Activated CD8-positive, alpha-beta T cell treated with anti-CD3 and anti-CD28 coated beads, Interleukin-2, amount 10 ng/mL, durations not matched to agents 7 days and 5 days (primary cell): ENCODE results near the gene ACSS2. TPM values are rescaled to one million over a fixed set of nuclear protein-coding genes. Genes with fewer than 3 reads are reported as not detected.

Experiments used
- ATAC-seq: fragments of 150-1000 bp; cut with Tn5 transposase; one replicate; pipeline ENCODE4 v1.10.0; 2021; ENCODE audit warnings: moderate library complexity
- CTCF ChIA-PET: fragments of 350-600 bp; sonication (Branson Sonifier 250); formaldehyde crosslinking; loops from one replicate; lab custom pipeline; 2021; ENCODE audit warnings: antibody characterized with exemption; lab: Charles Lee
- POLR2A ChIA-PET: fragments of 350-600 bp; sonication (Branson Sonifier 250); formaldehyde crosslinking; loops from one replicate; lab custom pipeline; 2021; ENCODE audit warnings: antibody characterized with exemption; lab: Charles Lee
- DNase-seq: peaks from one replicate; pipeline ENCODE4 v3.0.0-alpha.2; 2020
- H3K27ac Mint-ChIP-seq: one replicate; pipeline ENCODE4 v1.8.0; 2021; ENCODE audit warnings: mild to moderate bottlenecking, mixed read lengths
- H3K27me3 Mint-ChIP-seq: one replicate; pipeline ENCODE4 v1.8.0; 2021; ENCODE audit warnings: low read depth, mixed read lengths
- H3K36me3 Mint-ChIP-seq: one replicate; pipeline ENCODE4 v1.8.0; 2021; ENCODE audit warnings: low read depth, mixed read lengths
- H3K4me1 Mint-ChIP-seq: one replicate; pipeline ENCODE4 v1.8.0; 2021; ENCODE audit warnings: low read depth, mixed read lengths
- H3K4me3 Mint-ChIP-seq: one replicate; pipeline ENCODE4 v1.8.0; 2021; ENCODE audit warnings: mild to moderate bottlenecking, mixed read lengths
- H3K9me3 Mint-ChIP-seq: one replicate; pipeline ENCODE4 v1.8.0; 2022; ENCODE audit warnings: mixed read lengths; ENCODE audit not compliant: insufficient read depth
- total RNA-seq, 2 experiments: library from RNA; stranded (reverse); gene quantifications; one replicate each; pipeline ENCODE4 v1.2.3, GENCODE V29; 2021

The ACSS2 gene
- total RNA-seq, 2 experiments from 2014 or later = 24.0 to 25.5 TPM

DNA sequence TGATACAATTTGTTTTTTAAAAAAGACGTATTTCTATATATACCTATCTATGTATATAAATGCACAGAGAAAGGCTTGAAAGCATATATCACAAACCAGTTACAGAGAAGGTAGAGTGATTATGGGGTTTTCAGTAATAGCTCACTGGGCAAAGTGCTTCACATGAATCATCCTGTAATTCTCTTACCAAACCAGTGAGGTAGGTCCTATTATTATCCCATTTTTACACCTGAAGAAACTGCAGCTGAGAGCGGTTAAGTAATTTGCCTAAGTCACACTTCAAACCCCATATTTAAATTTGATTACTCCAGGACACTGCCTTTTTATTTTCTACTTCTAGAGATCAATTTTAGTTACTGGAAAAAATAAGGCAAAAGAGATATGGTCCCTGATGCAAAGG, 74.8 kb downstream of the ACSS2 start:
- Mint-ChIP-seq H3K4me3 (no peak overlapping the region), H3K36me3 (peaks cover 28% of the 10 kb centered on the region), H3K27ac (no peak overlapping the region), H3K9me3 (no peaks in the 10 kb centered on the region), H3K27me3 (no peaks in the 10 kb centered on the region), H3K4me1 (peaks cover 24% of the 10 kb centered on the region)
- ATAC-seq (no peak), DNase-seq (no peak)
- POLR2A ChIA-PET = no interaction called here
- CTCF ChIA-PET = interaction anchor here (1.3 to 6.9 kb wide), 2 partner anchors 8 to 76 kb away, joined by 4 to 32 read pairs; partner anchors contain the start of genes ACSS2 and GGT7

DNA sequence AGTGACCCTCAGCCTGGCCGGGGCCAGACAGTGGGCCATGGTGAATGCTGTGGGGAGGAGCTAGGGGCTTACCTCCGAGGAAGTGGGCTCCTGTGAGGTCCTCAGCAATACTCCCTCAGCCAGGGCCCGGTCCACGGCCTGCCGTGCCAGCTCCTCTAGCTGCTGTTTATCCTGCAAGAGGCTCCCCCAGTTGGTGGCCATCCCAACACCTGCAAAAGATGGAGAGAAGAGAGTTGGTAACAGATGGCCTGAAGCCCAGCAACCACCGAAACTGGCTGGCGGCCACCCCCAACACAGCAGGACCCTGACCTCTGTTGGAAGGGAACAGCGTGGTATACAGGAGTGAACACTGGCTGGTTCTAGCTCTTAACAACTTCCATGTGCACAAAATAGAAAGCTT, 75.2 kb downstream of the ACSS2 start:
- Mint-ChIP-seq H3K9me3 (no peaks in the 10 kb centered on the region), H3K4me3 (no peak overlapping the region), H3K4me1 (peaks cover 27% of the 10 kb centered on the region), H3K36me3 (peaks cover 25% of the 10 kb centered on the region), H3K27me3 (no peaks in the 10 kb centered on the region), H3K27ac (no peak overlapping the region)
- CTCF ChIA-PET = interaction anchor here (1.3 to 6.9 kb wide), 2 partner anchors 9 to 77 kb away, joined by 4 to 32 read pairs; partner anchors contain the start of genes ACSS2 and GGT7
- POLR2A ChIA-PET = no interaction called here
- DNase-seq = no peak
- no peak for ATAC-seq

DNA sequence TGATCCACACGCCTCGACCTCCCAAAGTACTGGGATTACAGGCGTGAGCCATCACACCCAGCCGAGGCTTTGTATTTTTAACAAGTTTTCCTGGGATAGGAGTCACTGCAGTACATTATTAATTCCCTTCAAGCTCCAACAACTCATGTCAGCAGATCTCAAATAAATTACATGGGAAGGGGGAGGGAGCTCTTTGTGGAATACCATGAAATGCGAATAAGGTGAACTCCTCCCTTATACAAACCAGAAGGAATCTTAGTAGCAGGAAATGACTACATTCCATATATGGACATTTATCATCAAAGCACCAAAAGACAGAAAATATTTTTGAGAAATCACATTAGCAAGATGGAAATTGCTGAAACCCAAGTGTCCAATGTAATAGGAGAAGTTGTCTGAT, 76.3 kb downstream of the ACSS2 start:
- H3K36me3 Mint-ChIP-seq = peaks cover 23% of the 10 kb centered on the region
- ChIA-PET CTCF (interaction anchor here (1.3 to 6.9 kb wide), 2 partner anchors 10 to 78 kb away, joined by 4 to 32 read pairs; partner anchors contain the start of genes ACSS2 and GGT7), POLR2A (no interaction called here)
- peaks cover 27% of the 10 kb centered on the region for H3K4me1 Mint-ChIP-seq
- H3K4me3 Mint-ChIP-seq = no peak overlapping the region
- H3K27ac Mint-ChIP-seq = no peak overlapping the region
- H3K27me3 Mint-ChIP-seq = no peaks in the 10 kb centered on the region
- ATAC-seq (no peak), DNase-seq (no peak)
- H3K9me3 Mint-ChIP-seq = no peaks in the 10 kb centered on the region

- ATAC-seq = no peak
- Mint-ChIP-seq H3K4me3 (peak overlapping the region; percentile 24), H3K4me1 (peaks cover 27% of the 10 kb centered on the region), H3K9me3 (no peaks in the 10 kb centered on the region), H3K27ac (no peak overlapping the region), H3K36me3 (peaks cover 19% of the 10 kb centered on the region), H3K27me3 (no peaks in the 10 kb centered on the region)
- POLR2A ChIA-PET = no interaction called here
- CTCF ChIA-PET = interaction anchor here (6.9 kb wide), 1 partner anchor 79 kb away, joined by 32 read pairs; the partner anchor contains the start of genes ACSS2 and GGT7
- no peak for DNase-seq
Observed at GRCh38 chr20:34953960-34954359, 77.5 kb downstream of the ACSS2 start.

- H3K36me3 Mint-ChIP-seq = peaks cover 12% of the 10 kb centered on the region
- no peaks in the 10 kb centered on the region for H3K9me3 Mint-ChIP-seq
- H3K27me3 Mint-ChIP-seq = no peaks in the 10 kb centered on the region
- DNase-seq = no peak
- H3K4me1 Mint-ChIP-seq = peaks cover 27% of the 10 kb centered on the region
- POLR2A ChIA-PET = interaction anchor here (1.0 to 1.5 kb wide), 3 partner anchors 12 to 81 kb away, joined by 3 to 7 read pairs (median 6); partner anchors contain the start of gene ACSS2
- CTCF ChIA-PET = interaction anchor here (1.0 to 5.9 kb wide), 3 partner anchors 11 to 80 kb away, joined by 3 to 129 read pairs (median 4); partner anchors contain the start of genes ACSS2 and GGT7
- peak overlapping the region; percentile 93 for H3K27ac Mint-ChIP-seq
- H3K4me3 Mint-ChIP-seq = peak overlapping the region; percentile 98
- ATAC-seq = no peak
Observed at GRCh38 chr20:34954904-34955230, 78.5 kb downstream of the ACSS2 start.

- Mint-ChIP-seq H3K27ac (peak within 1 kb of the TSS; percentile 93), H3K9me3 (no peaks in the 10 kb centered on the region), H3K4me1 (peaks cover 27% of the 10 kb centered on the region), H3K27me3 (no peaks in the 10 kb centered on the region), H3K4me3 (peak within 1 kb of the TSS; percentile 98), H3K36me3 (peaks cover 8% of the 10 kb centered on the region)
- ATAC-seq (peak; percentile 98), DNase-seq (peak; percentile 97)
- CTCF ChIA-PET = interaction anchor here (0.6 to 5.9 kb wide), 10 partner anchors 9 to 473 kb away, joined by 3 to 129 read pairs (median 3); partner anchors contain the start of genes ACSS2 and GGT7
- POLR2A ChIA-PET = interaction anchor here (0.6 to 1.5 kb wide), 4 partner anchors 12 to 83 kb away, joined by 3 to 7 read pairs (median 6); partner anchors contain the start of genes ACSS2 and GGT7
Observed at GRCh38 chr20:34955231-34956040, 79.0 kb downstream of the ACSS2 start, which contains the start of the genes GSS and MYH7B. GSS (minus strand) TSS chr20:34955806; CDS start chr20:34951852, 3,954 bp downstream. MYH7B (plus strand) TSS chr20:34955868; CDS start chr20:34978006, 22,138 bp downstream.

DNA sequence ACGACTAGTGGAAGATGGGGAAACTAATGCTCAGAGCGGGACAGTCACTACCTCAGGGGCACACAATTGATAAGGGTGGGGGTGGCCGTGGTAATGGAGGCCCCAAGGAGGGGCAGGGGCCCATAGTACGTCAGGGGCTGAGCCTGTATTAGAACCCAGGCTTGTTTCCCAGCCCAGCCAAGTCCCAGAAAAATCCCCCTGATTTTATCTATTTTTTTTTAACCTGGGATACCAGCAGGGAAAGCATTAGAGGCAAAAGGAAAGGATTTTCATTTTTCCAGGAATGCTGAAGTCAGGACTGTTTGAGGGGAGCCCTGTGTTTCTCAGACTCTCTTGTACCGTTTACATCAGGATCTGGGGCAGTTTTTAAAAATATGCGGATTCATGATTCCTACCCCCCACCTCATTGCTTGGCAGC, 79.6 kb downstream of the ACSS2 start:
- peaks cover 29% of the 10 kb centered on the region for H3K4me1 Mint-ChIP-seq
- DNase-seq = no peak
- POLR2A ChIA-PET = interaction anchor here (0.6 to 1.5 kb wide), 3 partner anchors 80 to 83 kb away, joined by 5 to 7 read pairs (median 6); partner anchors contain the start of genes ACSS2 and GGT7
- peaks cover 8% of the 10 kb centered on the region for H3K36me3 Mint-ChIP-seq
- CTCF ChIA-PET = interaction anchor here (0.6 to 5.9 kb wide), 10 partner anchors 10 to 472 kb away, joined by 3 to 129 read pairs (median 3); partner anchors contain the start of genes ACSS2 and GGT7
- H3K9me3 Mint-ChIP-seq = no peaks in the 10 kb centered on the region
- ATAC-seq = no peak
- peak overlapping the region; percentile 98 for H3K4me3 Mint-ChIP-seq
- H3K27ac Mint-ChIP-seq = peak overlapping the region; percentile 93
- H3K27me3 Mint-ChIP-seq = no peaks in the 10 kb centered on the region

DNA sequence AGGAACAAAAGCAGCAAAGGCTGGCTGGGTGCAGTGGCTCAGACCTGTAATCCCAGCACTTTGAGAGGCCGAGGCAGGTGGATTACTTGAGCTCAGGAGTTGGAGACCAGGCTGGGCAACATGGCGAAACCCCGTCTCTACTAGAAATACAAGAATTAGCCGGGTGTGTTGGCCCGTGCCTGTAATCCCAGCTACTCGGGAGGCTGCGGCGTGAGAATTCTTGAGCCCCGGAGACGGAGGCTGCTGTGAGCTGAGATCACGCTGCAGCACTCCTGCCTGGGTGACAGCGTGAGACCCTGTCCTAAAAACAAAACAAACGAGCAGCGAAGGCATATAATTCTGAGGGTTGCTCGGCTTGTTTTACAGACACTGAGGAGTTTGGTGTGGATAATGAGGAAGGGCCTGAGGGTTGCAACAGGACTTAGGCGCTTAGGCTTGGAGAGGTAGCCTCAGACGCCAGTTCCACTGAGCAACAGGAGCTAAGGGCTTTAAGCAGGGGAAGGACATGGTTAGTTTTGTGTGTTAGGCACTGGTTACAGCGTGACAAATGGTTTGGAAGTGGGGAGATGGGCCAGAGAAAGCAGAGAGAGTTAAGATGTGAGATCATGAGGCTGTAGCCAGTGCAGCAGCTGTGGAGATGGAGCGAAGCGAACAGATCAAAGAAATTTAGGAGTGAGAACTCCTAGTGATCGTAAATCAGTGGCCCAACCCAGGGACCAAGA, 80.5 kb downstream of the ACSS2 start:
- H3K4me1 Mint-ChIP-seq = peaks cover 29% of the 10 kb centered on the region
- DNase-seq (no peak), ATAC-seq (no peak)
- H3K4me3 Mint-ChIP-seq = no peak overlapping the region
- no peaks in the 10 kb centered on the region for H3K27me3 Mint-ChIP-seq
- H3K9me3 Mint-ChIP-seq = no peaks in the 10 kb centered on the region
- peak overlapping the region; percentile 93 for H3K27ac Mint-ChIP-seq
- ChIA-PET POLR2A (interaction anchor here (1.0 kb wide), 1 partner anchor 10 kb away, joined by 3 read pairs; no protein-coding TSS in a partner anchor), CTCF (interaction anchor here (0.7 to 5.9 kb wide), 6 partner anchors 52 to 139 kb away, joined by 3 to 129 read pairs (median 4); partner anchors contain the start of genes ACSS2 and GGT7)
- H3K36me3 Mint-ChIP-seq = peaks cover 4% of the 10 kb centered on the region

DNA sequence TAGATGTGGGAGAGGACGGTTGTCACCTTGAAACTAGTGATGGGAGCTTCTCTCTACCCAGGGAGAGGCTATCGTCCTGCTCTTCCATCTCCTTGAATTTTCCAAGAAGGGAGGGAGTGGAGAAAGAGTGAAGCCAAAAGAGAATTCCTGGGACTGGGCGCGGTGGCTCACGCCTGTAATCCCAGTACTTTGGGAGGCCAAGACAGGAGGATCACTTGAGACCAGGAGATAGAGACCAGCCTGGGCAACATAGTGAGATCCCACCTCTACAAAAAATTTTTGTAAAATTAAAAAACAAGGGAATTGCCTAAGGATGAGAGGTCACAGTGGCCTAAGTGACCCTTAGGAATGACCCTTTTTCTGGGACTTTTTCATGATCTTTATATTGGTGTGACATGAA, 88.1 kb downstream of the ACSS2 start:
- ATAC-seq = no peak
- CTCF ChIA-PET = no interaction called here
- Mint-ChIP-seq H3K27ac (no peak overlapping the region), H3K4me1 (peaks cover 2% of the 10 kb centered on the region), H3K9me3 (no peaks in the 10 kb centered on the region), H3K36me3 (no peaks in the 10 kb centered on the region), H3K4me3 (no peak overlapping the region), H3K27me3 (peaks cover 2% of the 10 kb centered on the region)
- DNase-seq = no peak
- POLR2A ChIA-PET = no interaction called here

- POLR2A ChIA-PET = no interaction called here
- ATAC-seq = no peak
- Mint-ChIP-seq H3K9me3 (no peaks in the 10 kb centered on the region), H3K4me1 (peaks cover 2% of the 10 kb centered on the region), H3K36me3 (no peaks in the 10 kb centered on the region), H3K27me3 (peaks cover 2% of the 10 kb centered on the region), H3K27ac (no peak overlapping the region), H3K4me3 (no peak overlapping the region)
- CTCF ChIA-PET = no interaction called here
- DNase-seq = no peak
Observed at GRCh38 chr20:34965051-34965450, 88.6 kb downstream of the ACSS2 start.

GRCh38 chr20:34967421-34967820, 91.0 kb downstream of the ACSS2 start:
- Mint-ChIP-seq H3K9me3 (no peaks in the 10 kb centered on the region), H3K4me1 (no peaks in the 10 kb centered on the region), H3K27me3 (peaks cover 2% of the 10 kb centered on the region), H3K27ac (no peak overlapping the region), H3K4me3 (no peak overlapping the region), H3K36me3 (no peaks in the 10 kb centered on the region)
- POLR2A ChIA-PET = interaction anchor here (0.6 kb wide), 1 partner anchor 10 kb away, joined by 3 read pairs; no protein-coding TSS in a partner anchor
- CTCF ChIA-PET = interaction anchor here (1.2 kb wide), 1 partner anchor 91 kb away, joined by 3 read pairs; the partner anchor contains the start of gene ACSS2
- no peak for ATAC-seq
- DNase-seq = no peak
